ENCODE results near the gene PIP5K1B. TPM values are rescaled to one million over a fixed set of nuclear protein-coding genes. Genes with fewer than 3 reads are reported as not detected.

The PIP5K1B gene
- total and polyA plus RNA-seq, 2 donors (not counting 1 experiment from before 2014, with no cell fraction given) = under 0.01 to 0.03 TPM

DNA sequence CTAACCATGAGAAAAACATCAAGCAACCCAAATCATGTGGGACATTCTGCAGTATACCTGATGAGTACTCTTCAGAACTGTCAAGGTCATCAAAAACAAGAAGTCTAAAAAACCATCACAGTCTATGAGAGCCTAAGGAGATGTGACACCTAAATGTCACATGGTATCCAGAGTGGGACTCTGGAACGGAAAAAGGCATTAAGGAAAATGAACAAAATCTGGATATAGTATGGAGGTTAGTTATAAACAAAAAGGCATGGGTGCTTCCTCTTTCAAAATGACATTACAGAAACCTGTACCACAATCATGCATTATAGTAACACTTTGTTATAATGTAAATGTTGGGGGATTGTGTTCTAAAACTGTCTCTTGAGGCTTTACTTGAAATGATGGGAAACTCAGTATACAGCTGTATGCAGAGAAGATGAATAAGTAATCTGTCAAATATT is 261.5 kb downstream of the PIP5K1B start:
- DNase-seq (ENCODE audit: low read depth in 2 of 2) = no peak
- no peaks in the 10 kb centered on the region for H3K9me3 ChIP-seq (ENCODE audit: control insufficient read depth, insufficient read depth, low read depth, low read length)
- no peak overlapping the region for H3K27ac ChIP-seq (ENCODE audit: insufficient read depth, low read length)
- H2AFZ ChIP-seq (ENCODE audit: low read length) = no peak overlapping the region
- H3K9ac ChIP-seq (ENCODE audit: insufficient read depth, low read length) = no peak overlapping the region
- H4K20me1 ChIP-seq (ENCODE audit: control insufficient read depth, extremely low read depth, insufficient read depth, low read length) = no peaks in the 10 kb centered on the region
- H3K4me1 ChIP-seq (ENCODE audit: control insufficient read depth, extremely low read depth, insufficient read depth, low read length) = no peaks in the 10 kb centered on the region
- no peak overlapping the region for H3K4me2 ChIP-seq (ENCODE audit: extremely low read depth, insufficient read depth, low read length)
- no peaks in the 10 kb centered on the region for H3K36me3 ChIP-seq (ENCODE audit: control insufficient read depth, insufficient read depth, low read length)
- H3K4me3 ChIP-seq (replicated peaks in 1 of 4; ENCODE audit: control extremely low read depth in 1 of 4, insufficient read depth in 1 of 4, low read depth in 3 of 4, low read length in 4 of 4) = no peak overlapping the region
- no peak for TF ChIP-seq EZH2 (IDR thresholded peaks at IDR 0.05; ENCODE audit: low read length, missing control alignments)
- TF ChIP-seq, protein P1, sequence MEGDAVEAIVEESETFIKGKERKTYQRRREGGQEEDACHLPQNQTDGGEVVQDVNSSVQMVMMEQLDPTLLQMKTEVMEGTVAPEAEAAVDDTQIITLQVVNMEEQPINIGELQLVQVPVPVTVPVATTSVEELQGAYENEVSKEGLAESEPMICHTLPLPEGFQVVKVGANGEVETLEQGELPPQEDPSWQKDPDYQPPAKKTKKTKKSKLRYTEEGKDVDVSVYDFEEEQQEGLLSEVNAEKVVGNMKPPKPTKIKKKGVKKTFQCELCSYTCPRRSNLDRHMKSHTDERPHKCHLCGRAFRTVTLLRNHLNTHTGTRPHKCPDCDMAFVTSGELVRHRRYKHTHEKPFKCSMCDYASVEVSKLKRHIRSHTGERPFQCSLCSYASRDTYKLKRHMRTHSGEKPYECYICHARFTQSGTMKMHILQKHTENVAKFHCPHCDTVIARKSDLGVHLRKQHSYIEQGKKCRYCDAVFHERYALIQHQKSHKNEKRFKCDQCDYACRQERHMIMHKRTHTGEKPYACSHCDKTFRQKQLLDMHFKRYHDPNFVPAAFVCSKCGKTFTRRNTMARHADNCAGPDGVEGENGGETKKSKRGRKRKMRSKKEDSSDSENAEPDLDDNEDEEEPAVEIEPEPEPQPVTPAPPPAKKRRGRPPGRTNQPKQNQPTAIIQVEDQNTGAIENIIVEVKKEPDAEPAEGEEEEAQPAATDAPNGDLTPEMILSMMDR (conservative IDR thresholded peaks at IDR 0.05 in 1 of 2, IDR thresholded peaks at IDR 0.05 in 1 of 2; ENCODE audit: low read depth in 1 of 2, low read length in 2 of 2) = no peak
- no peaks in the 10 kb centered on the region for H3K27me3 ChIP-seq (ENCODE audit: control insufficient read depth, insufficient read depth, low read length)
- H3K79me2 ChIP-seq (ENCODE audit: control insufficient read depth, insufficient read depth, low read length) = no peaks in the 10 kb centered on the region

DNA sequence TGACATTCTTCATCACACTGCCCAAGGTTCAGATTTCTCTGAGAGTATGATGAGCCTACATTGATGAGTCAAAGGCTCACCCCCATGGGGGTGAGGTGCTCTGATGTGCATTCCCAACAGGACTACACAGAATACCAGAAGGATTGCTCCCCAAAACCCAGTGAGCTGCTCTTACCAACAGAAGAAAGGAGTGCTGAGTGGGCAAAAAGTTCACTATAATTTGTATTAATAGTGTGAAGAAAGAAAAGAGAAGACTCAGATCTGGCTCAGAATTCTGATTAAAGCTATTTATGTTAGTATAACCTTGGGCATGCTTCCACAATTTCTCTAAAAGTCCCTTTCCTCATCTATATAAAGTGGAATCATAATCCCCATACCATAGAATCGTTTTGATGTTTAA is 262.8 kb downstream of the PIP5K1B start:
- TF ChIP-seq, protein P1 (conservative IDR thresholded peaks at IDR 0.05 in 1 of 2, IDR thresholded peaks at IDR 0.05 in 1 of 2; ENCODE audit: low read depth in 1 of 2, low read length in 2 of 2) = no peak
- no peak for TF ChIP-seq EZH2 (IDR thresholded peaks at IDR 0.05; ENCODE audit: low read length, missing control alignments)
- no peaks in the 10 kb centered on the region for H4K20me1 ChIP-seq (ENCODE audit: control insufficient read depth, extremely low read depth, insufficient read depth, low read length)
- H3K79me2 ChIP-seq (ENCODE audit: control insufficient read depth, insufficient read depth, low read length) = no peaks in the 10 kb centered on the region
- H3K4me1 ChIP-seq (ENCODE audit: control insufficient read depth, extremely low read depth, insufficient read depth, low read length) = no peaks in the 10 kb centered on the region
- no peaks in the 10 kb centered on the region for H3K9me3 ChIP-seq (ENCODE audit: control insufficient read depth, insufficient read depth, low read depth, low read length)
- no peak overlapping the region for H3K9ac ChIP-seq (ENCODE audit: insufficient read depth, low read length)
- no peak overlapping the region for H3K4me3 ChIP-seq (replicated peaks in 1 of 4; ENCODE audit: control extremely low read depth in 1 of 4, insufficient read depth in 1 of 4, low read depth in 3 of 4, low read length in 4 of 4)
- H3K27ac ChIP-seq (ENCODE audit: insufficient read depth, low read length) = no peak overlapping the region
- no peak overlapping the region for H2AFZ ChIP-seq (ENCODE audit: low read length)
- H3K36me3 ChIP-seq (ENCODE audit: control insufficient read depth, insufficient read depth, low read length) = no peaks in the 10 kb centered on the region
- H3K27me3 ChIP-seq (ENCODE audit: control insufficient read depth, insufficient read depth, low read length) = no peaks in the 10 kb centered on the region
- DNase-seq (ENCODE audit: low read depth in 2 of 2) = no peak
- H3K4me2 ChIP-seq (ENCODE audit: extremely low read depth, insufficient read depth, low read length) = no peak overlapping the region

DNA sequence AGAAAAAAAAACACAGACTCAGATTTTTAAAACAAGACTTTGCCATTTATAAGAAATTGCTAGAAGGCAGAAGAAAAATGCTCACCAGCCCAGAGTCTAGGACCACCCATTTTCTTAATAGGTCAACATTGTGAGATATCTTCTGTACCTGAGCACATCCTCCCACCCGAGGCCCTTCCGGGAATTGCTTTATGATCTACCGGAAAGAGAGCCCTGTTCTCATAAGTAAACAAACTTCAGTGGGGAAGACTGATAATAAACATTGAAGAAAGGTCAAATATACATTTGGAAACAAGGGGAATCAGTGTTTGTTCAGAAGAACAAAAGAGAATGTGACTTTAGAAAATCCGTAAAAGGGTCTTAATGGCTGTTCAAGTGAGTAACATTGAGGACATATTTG is 264.5 kb downstream of the PIP5K1B start:
- no peak for TF ChIP-seq EZH2 (IDR thresholded peaks at IDR 0.05; ENCODE audit: low read length, missing control alignments)
- TF ChIP-seq, protein P1 (conservative IDR thresholded peaks at IDR 0.05 in 1 of 2, IDR thresholded peaks at IDR 0.05 in 1 of 2; ENCODE audit: low read depth in 1 of 2, low read length in 2 of 2) = no peak
- H4K20me1 ChIP-seq (ENCODE audit: control insufficient read depth, extremely low read depth, insufficient read depth, low read length) = no peaks in the 10 kb centered on the region
- H3K79me2 ChIP-seq (ENCODE audit: control insufficient read depth, insufficient read depth, low read length) = no peaks in the 10 kb centered on the region
- no peak overlapping the region for H3K27ac ChIP-seq (ENCODE audit: insufficient read depth, low read length)
- no peak overlapping the region for H3K9ac ChIP-seq (ENCODE audit: insufficient read depth, low read length)
- H3K4me3 ChIP-seq (replicated peaks in 1 of 4; ENCODE audit: control extremely low read depth in 1 of 4, insufficient read depth in 1 of 4, low read depth in 3 of 4, low read length in 4 of 4) = no peak overlapping the region
- H3K36me3 ChIP-seq (ENCODE audit: control insufficient read depth, insufficient read depth, low read length) = no peaks in the 10 kb centered on the region
- no peak overlapping the region for H2AFZ ChIP-seq (ENCODE audit: low read length)
- H3K4me2 ChIP-seq (ENCODE audit: extremely low read depth, insufficient read depth, low read length) = no peak overlapping the region
- H3K4me1 ChIP-seq (ENCODE audit: control insufficient read depth, extremely low read depth, insufficient read depth, low read length) = no peaks in the 10 kb centered on the region
- no peaks in the 10 kb centered on the region for H3K9me3 ChIP-seq (ENCODE audit: control insufficient read depth, insufficient read depth, low read depth, low read length)
- no peaks in the 10 kb centered on the region for H3K27me3 ChIP-seq (ENCODE audit: control insufficient read depth, insufficient read depth, low read length)
- DNase-seq (ENCODE audit: low read depth in 2 of 2) = no peak

Measured in fibroblast of lung (primary cell).